ENCODE results near the gene SLC26A1. TPM values are rescaled to one million over a fixed set of nuclear protein-coding genes. Genes with fewer than 3 reads are reported as not detected.
"Not testable (repeated sequence)": the region's sequence is repeated elsewhere in the genome, so short reads cannot be mapped to it uniquely, and the experiment has no call there.

Gene SLC26A1
- total RNA-seq, 1 experiment from 2014 or later: not detected

- DNase-seq (ENCODE audit: low read depth): no peak
These were observed 37.9 kb downstream of the SLC26A1 start for GRCh38 chr4:955161-955921.

- DNase-seq (ENCODE audit: low read depth): no peak
These were observed 38.8 kb downstream of the SLC26A1 start for GRCh38 chr4:954211-955020.

- no peak for DNase-seq (ENCODE audit: low read depth)
These were observed 39.7 kb downstream of the SLC26A1 start for GRCh38 chr4:953574-953915.

GRCh38 chr4:952881-953573, 40.2 kb downstream of the SLC26A1 start:
- DNase-seq (ENCODE audit: low read depth): no peak

GRCh38 chr4:951594-952468, 41.4 kb downstream of the SLC26A1 start:
- DNase-seq (ENCODE audit: low read depth): no peak

- DNase-seq (ENCODE audit: low read depth): no peak
These were observed 42.0 kb downstream of the SLC26A1 start for GRCh38 chr4:951186-951585.

GRCh38 chr4:950136-951020, 42.8 kb downstream of the SLC26A1 start:
- DNase-seq (ENCODE audit: low read depth): no peak

GRCh38 chr4:949656-950055, 43.5 kb downstream of the SLC26A1 start:
- no peak for DNase-seq (ENCODE audit: low read depth)

- DNase-seq (ENCODE audit: low read depth): no peak
These were observed 44.3 kb downstream of the SLC26A1 start for GRCh38 chr4:948936-949300.

- DNase-seq (ENCODE audit: low read depth): no peak
These were observed 44.9 kb downstream of the SLC26A1 start for GRCh38 chr4:948101-948935.

GRCh38 chr4:947491-947971, 45.7 kb downstream of the SLC26A1 start:
- no peak for DNase-seq (ENCODE audit: low read depth)

- no peak for DNase-seq (ENCODE audit: low read depth)
These were observed 46.4 kb downstream of the SLC26A1 start for GRCh38 chr4:946517-947471.

GRCh38 chr4:946103-946450, 47.1 kb downstream of the SLC26A1 start:
- no peak for DNase-seq (ENCODE audit: low read depth)

GRCh38 chr4:945274-946102, 47.7 kb downstream of the SLC26A1 start:
- no peak for DNase-seq (ENCODE audit: low read depth)

GRCh38 chr4:939508-939907, 53.7 kb downstream of the SLC26A1 start:
- DNase-seq (ENCODE audit: low read depth): not testable (repeated sequence)

Measured in RPMI7951 (cell line).